GM10266 (cell line): Measurements from ENCODE around the gene GLI2.

Experiments
- DNase-seq: peaks from one replicate; pipeline ENCODE4 v3.0.0; 2012; ENCODE audit errors: extremely low spot score
- CTCF ChIP-seq: IDR thresholded peaks from 2 replicates; pipeline ENCODE4 v1.5.1; 2012; ENCODE audit warnings: mild to moderate bottlenecking, low read depth; ENCODE audit not compliant: control insufficient read depth, insufficient read depth; ENCODE audit errors: missing control alignments

GLI2 gene

DNA sequence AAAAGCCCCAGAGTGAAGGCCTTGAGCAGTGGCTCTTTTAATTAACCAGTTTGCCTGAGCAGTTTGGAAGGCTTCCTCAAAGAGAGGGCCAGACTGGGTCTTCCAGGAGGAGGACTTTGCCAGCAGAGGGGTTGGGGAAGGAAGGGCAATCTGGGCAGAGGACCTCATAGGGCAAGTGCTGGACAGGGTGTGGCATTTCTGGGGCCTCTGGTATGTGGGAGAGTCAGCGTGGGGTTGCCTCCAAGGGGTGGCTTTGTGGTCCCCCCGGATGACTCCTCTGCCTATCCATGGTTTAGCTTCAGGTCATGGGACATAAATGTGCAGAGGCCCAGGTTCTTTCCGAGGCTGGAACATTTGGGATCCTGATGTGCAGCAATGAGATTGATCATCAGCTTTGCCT lies 12.6 kb downstream of the GLI2 start:
- DNase-seq = no peak
- TF ChIP-seq CTCF = no peak

DNA sequence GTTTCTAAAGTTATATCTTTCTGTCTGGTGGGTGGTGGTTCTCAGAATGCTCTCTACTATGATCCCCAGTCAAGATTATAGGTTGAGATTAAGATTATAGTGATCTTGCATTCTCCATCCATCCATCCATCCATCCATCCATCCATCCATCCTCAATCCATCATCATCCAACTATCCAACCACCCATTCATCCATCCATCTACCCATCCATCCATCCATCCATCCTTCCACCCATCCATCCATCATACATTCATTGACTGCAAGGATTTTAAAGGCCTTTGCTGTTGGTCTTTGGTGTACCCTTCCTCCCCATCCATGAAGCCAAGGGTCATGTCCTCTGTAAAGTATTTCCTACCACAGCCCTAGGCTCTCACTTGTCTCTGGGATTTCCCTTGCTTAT lies 13.1 kb downstream of the GLI2 start:
- no peak for DNase-seq
- TF ChIP-seq CTCF = no peak

- DNase-seq = no peak
- TF ChIP-seq CTCF = no peak
These were observed 14.1 kb downstream of the GLI2 start for GRCh38 chr2:120749506-120750431.

DNA sequence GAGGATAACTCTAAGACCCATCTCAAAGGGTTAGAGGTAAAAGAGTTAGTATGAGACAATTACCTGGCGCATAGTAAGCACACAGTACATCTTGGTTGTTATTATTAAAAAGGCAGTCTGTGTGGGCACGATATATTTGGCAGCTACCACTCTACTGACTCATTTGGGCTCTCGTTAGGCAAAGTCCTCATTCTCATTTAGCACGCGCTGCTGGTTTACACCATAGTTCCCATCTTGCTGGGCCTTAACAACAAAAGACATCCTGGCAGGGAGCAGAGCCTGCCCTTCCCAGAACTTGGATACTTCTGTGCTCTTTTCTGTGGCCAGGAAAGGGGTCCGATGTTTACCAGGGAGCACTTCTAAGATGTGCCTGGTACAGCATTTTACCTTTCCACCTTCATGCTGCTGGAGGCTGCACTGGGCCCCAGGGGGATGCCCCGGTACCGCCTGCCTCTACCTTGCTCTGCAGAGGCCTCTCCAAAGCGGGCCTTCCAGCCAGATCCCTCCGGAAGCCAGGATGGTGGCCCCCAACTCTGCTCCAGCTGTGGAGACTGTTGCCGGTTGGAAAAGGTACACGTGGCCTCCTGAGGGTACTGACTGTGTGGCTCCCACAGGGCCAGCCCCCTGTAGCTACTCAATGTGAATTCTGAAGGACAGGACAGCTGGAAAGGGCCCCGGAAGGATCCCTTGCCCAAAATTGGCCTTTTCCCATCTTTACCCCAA lies 15.0 kb downstream of the GLI2 start:
- DNase-seq = no peak
- no peak for TF ChIP-seq CTCF

DNA sequence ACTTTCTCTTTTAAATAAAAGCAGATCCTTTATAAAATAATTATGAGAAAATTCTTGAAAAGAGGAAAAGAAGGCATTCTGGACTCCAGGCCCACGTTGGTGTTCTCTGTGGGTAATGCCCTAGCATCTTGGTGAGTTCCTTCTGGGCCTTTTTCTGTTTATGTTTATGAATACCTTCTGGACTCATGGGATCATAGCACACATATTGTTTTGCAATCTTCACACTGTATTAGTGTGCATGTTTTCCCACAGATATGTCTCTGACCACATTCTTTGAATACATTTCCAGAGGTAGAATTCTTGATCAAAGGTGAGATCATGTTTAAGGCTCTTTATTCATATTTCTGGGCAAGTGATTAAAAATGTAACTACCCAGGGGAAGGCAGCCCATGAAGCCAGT lies 15.9 kb downstream of the GLI2 start:
- TF ChIP-seq CTCF = no peak
- DNase-seq = no peak

GRCh38 chr2:120754067-120754960 lies 18.6 kb downstream of the GLI2 start:
- TF ChIP-seq CTCF = no peak
- DNase-seq = no peak
